Mesenchymal stem cell (in vitro differentiated cells and primary cell): ENCODE results near the gene ZNF143.

ENCODE experiments used
- DNase-seq: peaks from one replicate; pipeline ENCODE4 v3.0.0-alpha.2; 2013
- H2AFZ ChIP-seq: one replicate; pipeline ENCODE4 v1.6.1; 2013; ENCODE audit warnings: low read depth, mild to moderate bottlenecking, control low read depth, inconsistent platforms, low read length, moderate library complexity
- H2AK5ac ChIP-seq: 2 replicates; pipeline ENCODE4 v1.6.1; 2013; ENCODE audit warnings: low read length, moderate library complexity, mild to moderate bottlenecking, inconsistent platforms; ENCODE audit not compliant: severe bottlenecking
- H2BK120ac ChIP-seq: one replicate; pipeline ENCODE4 v1.6.1; 2013; ENCODE audit warnings: low read depth, mild to moderate bottlenecking, inconsistent platforms, low read length, moderate library complexity
- H2BK12ac ChIP-seq, 2 experiments: one replicate each; pipeline ENCODE4 v1.6.1; 2013; ENCODE audit warnings: inconsistent platforms in 2 of 2, low read length in 2 of 2, mild to moderate bottlenecking in 2 of 2, moderate library complexity in 2 of 2, control low read depth in 1 of 2
- H2BK15ac ChIP-seq: one replicate; pipeline ENCODE4 v1.6.1; 2013; ENCODE audit warnings: mild to moderate bottlenecking, low read depth, inconsistent platforms; ENCODE audit not compliant: poor library complexity, severe bottlenecking
- H2BK5ac ChIP-seq: 2 replicates; pipeline ENCODE4 v1.6.1; 2013; ENCODE audit warnings: low read depth, mild to moderate bottlenecking, low read length, control low read depth, inconsistent platforms; ENCODE audit not compliant: poor library complexity, severe bottlenecking
- H3K14ac ChIP-seq, 2 experiments: one replicate each; pipeline ENCODE4 v1.6.1; 2013; ENCODE audit warnings: inconsistent platforms in 2 of 2, low read length in 2 of 2, control low read depth in 1 of 2, mild to moderate bottlenecking in 1 of 2, moderate library complexity in 1 of 2
- H3K18ac ChIP-seq, 2 experiments: one replicate each; pipeline ENCODE4 v1.6.1; 2013; ENCODE audit warnings: inconsistent platforms in 2 of 2, low read length in 2 of 2, control low read depth in 1 of 2, low read depth in 1 of 2, mild to moderate bottlenecking in 1 of 2
- H3K23ac ChIP-seq, 2 experiments: one replicate each; pipeline ENCODE4 v1.6.1; 2013; ENCODE audit warnings: inconsistent platforms in 2 of 2, low read length in 2 of 2, mild to moderate bottlenecking in 2 of 2, moderate library complexity in 2 of 2, control low read depth in 1 of 2
- H3K27ac ChIP-seq: 2 replicates; pipeline ENCODE4 v1.5.1; 2013; ENCODE audit warnings: mild to moderate bottlenecking, moderate library complexity, low read length, control low read depth, inconsistent platforms; ENCODE audit not compliant: poor library complexity, severe bottlenecking
- H3K27me3 ChIP-seq, 2 experiments: 2 replicates each; pipeline versions ENCODE4 v1.6.1 to v1.7.0; 2013; ENCODE audit warnings: low read length in 2 of 2, mild to moderate bottlenecking in 2 of 2, moderate library complexity in 2 of 2, control low read depth in 1 of 2, inconsistent platforms in 1 of 2; ENCODE audit not compliant: control insufficient read depth in 1 of 2, insufficient read depth in 1 of 2
- H3K36me3 ChIP-seq, 2 experiments: 2 replicates each; pipeline versions ENCODE4 v1.6.1 to v1.7.0; 2013; ENCODE audit warnings: low read length in 2 of 2, control low read depth in 1 of 2, inconsistent platforms in 1 of 2, low read depth in 1 of 2, mild to moderate bottlenecking in 1 of 2; ENCODE audit not compliant: insufficient read depth in 2 of 2, control insufficient read depth in 1 of 2
- H3K4ac ChIP-seq, 2 experiments: one replicate each; pipeline ENCODE4 v1.6.1; 2013; ENCODE audit warnings: inconsistent platforms in 2 of 2, low read length in 2 of 2, mild to moderate bottlenecking in 2 of 2, moderate library complexity in 2 of 2, control low read depth in 1 of 2, low read depth in 1 of 2
- H3K4me1 ChIP-seq: 2 replicates; pipeline ENCODE4 v1.6.1; 2013; ENCODE audit warnings: low read depth, low read length, control low read depth; ENCODE audit not compliant: control insufficient read depth, insufficient read depth
- H3K4me2 ChIP-seq: 2 replicates; pipeline ENCODE4 v1.6.1; 2013; ENCODE audit warnings: low read length, mild to moderate bottlenecking, inconsistent platforms; ENCODE audit not compliant: poor library complexity, severe bottlenecking
- H3K4me3 ChIP-seq, 2 experiments: 2 replicates each; pipeline versions ENCODE4 v1.5.1 to v1.7.0; 2013; ENCODE audit warnings: low read length in 2 of 2, mild to moderate bottlenecking in 2 of 2, control low read depth in 1 of 2, low read depth in 1 of 2; ENCODE audit not compliant: insufficient read depth in 1 of 2
- H3K79me1 ChIP-seq: replicated peaks from 2 replicates; pipeline ENCODE4 v1.6.1; 2013; ENCODE audit warnings: mild to moderate bottlenecking, control low read depth, low read length, inconsistent platforms; ENCODE audit not compliant: poor library complexity, severe bottlenecking
- H3K9ac ChIP-seq: 2 replicates; pipeline ENCODE4 v1.7.0; 2013; ENCODE audit warnings: mild to moderate bottlenecking, low read length, moderate library complexity
- H3K9me3 ChIP-seq: 2 replicates; pipeline ENCODE4 v1.7.0; 2013; ENCODE audit warnings: mild to moderate bottlenecking, low read length; ENCODE audit not compliant: control insufficient read depth
- H4K8ac ChIP-seq: one replicate; pipeline ENCODE4 v1.6.1; 2013; ENCODE audit warnings: inconsistent platforms, mild to moderate bottlenecking, low read length, moderate library complexity
- H4K91ac ChIP-seq: one replicate; pipeline ENCODE4 v1.6.1; 2013; ENCODE audit warnings: mild to moderate bottlenecking, low read length, inconsistent platforms
- WGBS: methylation state at CpG from one replicate; pipeline ENCODE4 v1.1.7; 2013; ENCODE audit warnings: mixed read lengths; 5-methylcytosine and 5-hydroxymethylcytosine counted together

The ZNF143 gene

GRCh38 chr11:9533058-9533457 is 72.2 kb downstream of the ZNF143 start:
- DNase-seq: no peak
- Histone ChIP-seq H3K9ac (no peak overlapping the region), H3K4me3 (no peak overlapping the region), H3K4ac (no peak overlapping the region), H3K36me3 (no peaks in the 10 kb centered on the region), H3K4me1 (peaks cover 11% of the 10 kb centered on the region), H3K27me3 (no peaks in the 10 kb centered on the region), H2BK12ac (no peak overlapping the region), H2AK5ac (no peak overlapping the region), H3K4me2 (no peak overlapping the region), H3K79me1 (no peaks in the 10 kb centered on the region), H3K9me3 (no peaks in the 10 kb centered on the region), H3K18ac (no peak overlapping the region), H2BK15ac (no peak overlapping the region), H4K8ac (no peak overlapping the region), H2BK120ac (no peak overlapping the region), H3K23ac (no peak overlapping the region), H3K14ac (no peak overlapping the region), H4K91ac (no peak overlapping the region), H3K27ac (no peak overlapping the region), H2BK5ac (no peak overlapping the region), H2AFZ (no peak overlapping the region)
- 97% methylated on average over 9 of the region's 9 CpGs for WGBS

GRCh38 chr11:9533736-9534473 is 73.1 kb downstream of the ZNF143 start:
- no peak overlapping the region for H3K9ac ChIP-seq
- no peaks in the 10 kb centered on the region for H3K9me3 ChIP-seq
- no peaks in the 10 kb centered on the region for H3K36me3 ChIP-seq
- H3K4me1 ChIP-seq: peaks cover 9% of the 10 kb centered on the region
- no peak overlapping the region for H3K4me2 ChIP-seq
- H3K27me3 ChIP-seq: no peaks in the 10 kb centered on the region
- no peak overlapping the region for H3K4ac ChIP-seq
- H3K14ac ChIP-seq: no peak overlapping the region
- H3K27ac ChIP-seq: no peak overlapping the region
- no peak overlapping the region for H2BK12ac ChIP-seq
- no peak overlapping the region for H3K4me3 ChIP-seq
- no peak overlapping the region for H3K18ac ChIP-seq
- no peak for DNase-seq
- no peak overlapping the region for H2BK120ac ChIP-seq
- H4K8ac ChIP-seq: no peak overlapping the region
- no peak overlapping the region for H2BK15ac ChIP-seq
- no peak overlapping the region for H2AFZ ChIP-seq
- H2AK5ac ChIP-seq: no peak overlapping the region
- H3K79me1 ChIP-seq: no peaks in the 10 kb centered on the region
- no peak overlapping the region for H4K91ac ChIP-seq
- no peak overlapping the region for H2BK5ac ChIP-seq
- 89% methylated on average over 4 of the region's 5 CpGs for WGBS
- H3K23ac ChIP-seq: no peak overlapping the region

GRCh38 chr11:9535189-9535781 is 74.5 kb downstream of the ZNF143 start:
- no peak overlapping the region for H2BK15ac ChIP-seq
- H4K91ac ChIP-seq: no peak overlapping the region
- no peak overlapping the region for H2AFZ ChIP-seq
- no peaks in the 10 kb centered on the region for H3K27me3 ChIP-seq
- H2BK120ac ChIP-seq: no peak overlapping the region
- no peaks in the 10 kb centered on the region for H3K36me3 ChIP-seq
- H4K8ac ChIP-seq: no peak overlapping the region
- H3K14ac ChIP-seq: no peak overlapping the region
- no peak overlapping the region for H3K27ac ChIP-seq
- H2BK5ac ChIP-seq: no peak overlapping the region
- H3K9me3 ChIP-seq: no peaks in the 10 kb centered on the region
- peak overlapping the region; percentile 2 to 62 for H3K18ac ChIP-seq
- DNase-seq: peak; percentile 68
- no peaks in the 10 kb centered on the region for H3K79me1 ChIP-seq
- no peak overlapping the region for H3K4me3 ChIP-seq
- H2BK12ac ChIP-seq: peak overlapping the region; percentile 28 to 77
- 82% methylated on average over 6 of the region's 6 CpGs for WGBS
- H3K4ac ChIP-seq: peak overlapping the region in 1 of 2 experiments; percentile 11
- peak overlapping the region; percentile 70 for H3K9ac ChIP-seq
- H3K23ac ChIP-seq: no peak overlapping the region
- H3K4me2 ChIP-seq: no peak overlapping the region
- peak overlapping the region; percentile 4 for H2AK5ac ChIP-seq
- peaks cover 4% of the 10 kb centered on the region for H3K4me1 ChIP-seq

GRCh38 chr11:9538548-9538947 is 77.7 kb downstream of the ZNF143 start:
- Histone ChIP-seq H2BK5ac (no peak overlapping the region), H2AFZ (no peak overlapping the region), H3K9ac (no peak overlapping the region), H2AK5ac (no peak overlapping the region), H3K9me3 (no peaks in the 10 kb centered on the region), H2BK120ac (no peak overlapping the region), H4K8ac (no peak overlapping the region), H3K4me3 (no peak overlapping the region), H3K4me2 (no peak overlapping the region), H3K27ac (no peak overlapping the region), H3K23ac (no peak overlapping the region), H3K79me1 (no peaks in the 10 kb centered on the region), H3K14ac (no peak overlapping the region), H3K27me3 (no peaks in the 10 kb centered on the region), H3K4ac (no peak overlapping the region), H4K91ac (no peak overlapping the region), H3K4me1 (peaks cover 4% of the 10 kb centered on the region), H3K18ac (no peak overlapping the region), H2BK12ac (no peak overlapping the region), H3K36me3 (no peaks in the 10 kb centered on the region), H2BK15ac (no peak overlapping the region)
- no peak for DNase-seq
- 94% methylated on average over 2 of the region's 2 CpGs for WGBS
